GM18505 (cell line): ENCODE data around the gene DCHS2.

ENCODE experiments used
- ATAC-seq: cut with Tn5 transposase; IDR thresholded peaks from one replicate; pipeline ENCODE4 v1.9.1; 2021; ENCODE audit not compliant: unreplicated experiment
- POLR2A ChIP-seq: IDR thresholded peaks from 4 replicates; pipeline ENCODE4 v1.6.1; 2011; ENCODE audit warnings: borderline replicate concordance; ENCODE audit not compliant: insufficient read depth, insufficient read length; ENCODE audit errors: extremely low read depth

DCHS2 gene

GRCh38 chr4:154478128-154478527, 13.5 kb downstream of the DCHS2 start:
- ATAC-seq: peak; percentile 83
- no peak for TF ChIP-seq POLR2A

- no peak for TF ChIP-seq POLR2A
- no peak for ATAC-seq
These were observed 15.4 kb downstream of the DCHS2 start for GRCh38 chr4:154476232-154476631.

DNA sequence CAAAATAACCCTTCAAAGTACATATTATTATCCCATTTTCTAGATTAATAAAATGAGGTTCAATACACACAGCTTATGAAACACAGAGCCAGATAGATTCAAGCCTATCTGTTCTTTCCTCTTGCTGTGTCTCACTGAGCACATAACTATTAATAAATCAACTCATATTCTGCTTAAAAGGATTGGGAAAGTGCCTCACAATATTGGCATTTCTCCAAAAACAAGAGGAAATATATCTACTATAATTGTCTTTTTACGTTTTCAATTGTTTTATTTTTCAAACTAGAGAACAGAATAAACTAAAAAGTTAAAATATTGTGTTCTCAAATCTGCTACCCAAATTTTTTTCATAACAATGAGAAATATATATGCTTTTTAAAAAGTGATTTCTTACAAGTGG, 15.8 kb downstream of the DCHS2 start:
- TF ChIP-seq POLR2A: no peak
- ATAC-seq: no peak

- no peak for TF ChIP-seq POLR2A
- ATAC-seq: no peak
These were observed 18.1 kb downstream of the DCHS2 start for GRCh38 chr4:154473497-154473896.

GRCh38 chr4:154472858-154473257, 18.7 kb downstream of the DCHS2 start:
- no peak for TF ChIP-seq POLR2A
- no peak for ATAC-seq

- TF ChIP-seq POLR2A: no peak
- peak; percentile 5 for ATAC-seq
These were observed 19.9 kb downstream of the DCHS2 start for GRCh38 chr4:154471526-154472331.

DNA sequence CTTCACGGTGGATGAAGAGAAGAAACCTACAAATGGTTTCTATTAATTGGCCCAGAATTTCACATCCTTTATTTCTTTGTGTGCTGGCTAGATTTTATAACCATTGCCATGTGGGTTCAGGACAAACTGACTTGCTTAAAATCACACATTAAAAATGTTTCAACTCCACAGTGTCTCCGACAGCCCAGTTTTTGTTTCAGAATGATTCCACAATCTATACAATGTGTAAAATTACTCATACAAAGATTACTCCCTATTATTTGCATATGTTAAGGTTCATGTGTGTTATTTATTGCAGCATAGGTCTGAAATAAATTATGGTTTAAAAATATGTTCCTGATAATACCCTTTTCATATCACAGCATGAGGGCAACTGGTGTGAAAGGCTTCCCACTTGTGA, 20.6 kb downstream of the DCHS2 start:
- TF ChIP-seq POLR2A: no peak
- ATAC-seq: peak; percentile 82

DNA sequence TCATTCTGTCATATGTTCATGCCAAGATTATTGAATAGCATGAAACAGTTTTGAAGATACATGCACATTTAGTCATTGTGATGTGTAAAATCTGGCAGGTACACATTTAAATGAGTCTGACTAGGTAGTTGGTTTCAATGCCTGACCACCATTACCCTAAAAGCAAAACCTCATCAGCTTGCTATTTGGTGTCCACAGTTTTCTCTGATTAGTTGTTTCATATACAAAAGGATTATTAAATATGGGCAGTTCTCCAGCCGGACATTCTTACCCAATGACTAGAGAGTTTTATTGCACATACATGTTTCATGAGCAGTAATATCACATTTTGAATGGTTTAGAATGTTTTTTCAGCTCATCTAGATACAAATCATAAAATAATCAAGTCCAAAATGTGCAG, 23.7 kb downstream of the DCHS2 start:
- TF ChIP-seq POLR2A: no peak
- no peak for ATAC-seq

- no peak for TF ChIP-seq POLR2A
- ATAC-seq: no peak
These were observed 25.3 kb downstream of the DCHS2 start for GRCh38 chr4:154466336-154466735.

GRCh38 chr4:154465085-154465484, 26.5 kb downstream of the DCHS2 start:
- ATAC-seq: no peak

GRCh38 chr4:154464654-154465053, 26.9 kb downstream of the DCHS2 start:
- no peak for ATAC-seq
- no peak for TF ChIP-seq POLR2A

More at GRCh38 chr4:154465085-154465484, 26.5 kb downstream of the DCHS2 start:
- no peak for TF ChIP-seq POLR2A

GRCh38 chr4:154462081-154462810, 29.4 kb downstream of the DCHS2 start:
- no peak for TF ChIP-seq POLR2A
- ATAC-seq: no peak

- no peak for TF ChIP-seq POLR2A
- ATAC-seq: no peak
These were observed 34.1 kb downstream of the DCHS2 start for GRCh38 chr4:154457471-154457870.

- TF ChIP-seq POLR2A: no peak
- no peak for ATAC-seq
These were observed 34.7 kb downstream of the DCHS2 start for GRCh38 chr4:154456889-154457288.
